ENCODE data around the gene NIBAN1. TPM values are rescaled to one million over a fixed set of nuclear protein-coding genes. Genes with fewer than 3 reads are reported as not detected.
A peak's percentile ranks its signal among the peaks of the same experiment; 100 is the strongest.

The NIBAN1 gene
- total RNA-seq, 1 donor from 2014 or later: 74.6 TPM

DNA sequence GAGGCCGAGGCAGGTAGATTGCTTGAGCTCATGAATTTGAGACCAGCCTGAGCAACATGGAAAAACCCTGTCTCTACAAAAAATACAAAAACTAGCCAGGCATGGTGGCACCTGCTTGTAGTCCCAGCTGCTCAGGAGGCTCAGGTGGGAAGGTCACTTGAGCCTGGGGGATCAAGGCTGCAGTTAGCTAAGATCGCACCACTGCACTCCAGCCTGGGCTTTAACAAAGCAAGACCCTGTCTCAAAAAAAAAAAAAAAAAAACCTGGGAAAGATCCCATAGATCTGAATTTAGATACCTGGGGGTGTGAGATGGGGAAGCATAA is 32.9 kb downstream of the NIBAN1 start:
- intact Hi-C loops (cut with DNase I): no loop called here
- H3K9me3 ChIP-seq: no peaks in the 10 kb centered on the region
- peaks cover 11 to 47% of the 10 kb centered on the region in 2 donors for H3K4me1 ChIP-seq
- H3K27me3 ChIP-seq: no peaks in the 10 kb centered on the region
- DNase-seq (ENCODE audit: low spot score in 2 of 2): no peak
- TF ChIP-seq, protein P1, sequence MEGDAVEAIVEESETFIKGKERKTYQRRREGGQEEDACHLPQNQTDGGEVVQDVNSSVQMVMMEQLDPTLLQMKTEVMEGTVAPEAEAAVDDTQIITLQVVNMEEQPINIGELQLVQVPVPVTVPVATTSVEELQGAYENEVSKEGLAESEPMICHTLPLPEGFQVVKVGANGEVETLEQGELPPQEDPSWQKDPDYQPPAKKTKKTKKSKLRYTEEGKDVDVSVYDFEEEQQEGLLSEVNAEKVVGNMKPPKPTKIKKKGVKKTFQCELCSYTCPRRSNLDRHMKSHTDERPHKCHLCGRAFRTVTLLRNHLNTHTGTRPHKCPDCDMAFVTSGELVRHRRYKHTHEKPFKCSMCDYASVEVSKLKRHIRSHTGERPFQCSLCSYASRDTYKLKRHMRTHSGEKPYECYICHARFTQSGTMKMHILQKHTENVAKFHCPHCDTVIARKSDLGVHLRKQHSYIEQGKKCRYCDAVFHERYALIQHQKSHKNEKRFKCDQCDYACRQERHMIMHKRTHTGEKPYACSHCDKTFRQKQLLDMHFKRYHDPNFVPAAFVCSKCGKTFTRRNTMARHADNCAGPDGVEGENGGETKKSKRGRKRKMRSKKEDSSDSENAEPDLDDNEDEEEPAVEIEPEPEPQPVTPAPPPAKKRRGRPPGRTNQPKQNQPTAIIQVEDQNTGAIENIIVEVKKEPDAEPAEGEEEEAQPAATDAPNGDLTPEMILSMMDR (IDR thresholded peaks at IDR 0.05): no peak
- peak overlapping the region; percentile 14 to 39 for H3K27ac ChIP-seq
- H3K36me3 ChIP-seq: no peaks in the 10 kb centered on the region
- H3K4me3 ChIP-seq: no peak overlapping the region

DNA sequence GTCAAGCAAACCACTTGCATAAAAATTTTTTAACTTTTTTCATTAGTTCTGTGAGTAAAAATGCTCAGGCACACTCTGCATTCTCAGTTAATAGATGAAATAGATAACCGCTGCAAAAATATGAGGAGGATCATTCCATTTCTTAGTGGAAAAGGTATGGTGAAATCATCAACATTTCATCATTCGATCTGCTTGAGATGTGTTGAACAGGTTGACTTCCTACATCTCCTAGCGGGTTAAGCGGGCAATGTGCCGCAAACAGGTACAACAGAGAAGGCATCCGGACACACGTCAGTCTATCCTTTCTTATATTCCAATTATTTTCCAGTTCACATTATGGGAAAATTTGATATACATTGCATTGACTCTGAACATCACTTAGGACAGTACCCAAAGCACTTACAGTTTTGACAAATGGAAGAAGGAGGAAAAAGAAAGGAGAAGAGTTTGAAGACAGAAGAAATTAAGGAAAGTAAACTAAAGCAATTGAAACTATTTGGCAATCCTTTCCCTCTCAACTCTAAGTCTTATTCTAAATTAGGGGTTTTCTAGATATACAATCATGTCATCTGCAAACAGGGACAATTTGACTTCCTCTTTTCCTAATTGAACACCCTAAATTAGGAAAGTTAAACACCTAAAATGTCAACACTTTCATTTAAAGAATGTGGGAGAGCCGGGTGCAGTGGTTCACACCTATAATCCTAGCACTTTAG is 33.5 kb downstream of the NIBAN1 start:
- H3K27ac ChIP-seq: peak overlapping the region in 1 of 2 donors; percentile 14
- no peaks in the 10 kb centered on the region for H3K27me3 ChIP-seq
- no peak for DNase-seq (ENCODE audit: low spot score in 2 of 2)
- H3K9me3 ChIP-seq: no peaks in the 10 kb centered on the region
- TF ChIP-seq, protein P1 (IDR thresholded peaks at IDR 0.05): no peak
- no peaks in the 10 kb centered on the region for H3K36me3 ChIP-seq
- H3K4me3 ChIP-seq: no peak overlapping the region
- peaks cover 14 to 46% of the 10 kb centered on the region in 2 donors for H3K4me1 ChIP-seq
- intact Hi-C loops (cut with DNase I): no loop called here

DNA sequence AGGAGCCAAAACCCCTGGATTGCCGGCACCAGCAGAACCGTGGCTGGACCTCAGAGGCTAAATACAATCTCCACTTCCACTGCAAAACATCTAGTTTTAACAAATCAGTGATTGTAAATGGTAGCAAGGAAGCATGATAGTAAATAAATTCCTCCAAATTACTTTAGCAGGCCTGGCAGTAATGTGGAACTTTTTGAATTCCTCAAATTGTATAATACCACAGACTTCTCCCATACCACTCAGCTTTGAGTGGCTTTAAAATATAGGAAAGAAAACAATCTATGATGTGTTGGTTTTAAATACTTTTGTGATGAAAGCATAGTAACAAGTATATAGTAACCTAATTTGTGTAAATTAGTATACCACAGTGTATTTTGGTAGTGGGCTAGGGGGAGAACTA is 34.1 kb downstream of the NIBAN1 start:
- intact Hi-C loops (cut with DNase I): no loop called here
- peaks cover 14 to 40% of the 10 kb centered on the region in 2 donors for H3K4me1 ChIP-seq
- no peak for DNase-seq (ENCODE audit: low spot score in 2 of 2)
- peak overlapping the region; percentile 57 to 60 for H3K27ac ChIP-seq
- H3K27me3 ChIP-seq: no peaks in the 10 kb centered on the region
- no peak overlapping the region for H3K4me3 ChIP-seq
- no peaks in the 10 kb centered on the region for H3K36me3 ChIP-seq
- TF ChIP-seq, protein P1 (IDR thresholded peaks at IDR 0.05): no peak
- H3K9me3 ChIP-seq: no peaks in the 10 kb centered on the region

DNA sequence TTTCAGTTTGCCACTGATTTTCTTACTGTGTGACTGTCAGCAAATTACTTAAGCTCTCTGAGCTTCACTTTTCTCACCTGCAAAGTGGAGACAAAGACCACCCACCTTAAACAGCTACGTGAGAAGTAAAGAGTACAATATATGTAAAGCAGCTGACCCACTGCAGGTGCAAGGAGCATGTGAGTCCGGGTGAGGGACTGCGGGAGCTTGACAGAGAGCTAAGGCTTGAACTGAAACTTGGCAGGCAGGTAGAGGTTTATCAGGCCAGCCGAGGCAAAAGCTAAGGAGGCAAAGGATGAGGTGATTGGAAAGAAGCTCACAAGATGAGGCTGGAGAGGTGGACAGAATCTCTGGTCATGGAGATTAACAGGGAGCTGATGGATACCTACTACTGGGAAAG is 36.6 kb downstream of the NIBAN1 start:
- Histone ChIP-seq H3K9me3 (no peaks in the 10 kb centered on the region), H3K36me3 (no peaks in the 10 kb centered on the region), H3K4me1 (peaks cover 14 to 25% of the 10 kb centered on the region in 2 donors), H3K4me3 (no peak overlapping the region), H3K27me3 (no peaks in the 10 kb centered on the region), H3K27ac (no peak overlapping the region)
- intact Hi-C loops (cut with DNase I): no loop called here
- no peak for DNase-seq (ENCODE audit: low spot score in 2 of 2)
- TF ChIP-seq, protein P1 (IDR thresholded peaks at IDR 0.05): no peak

DNA sequence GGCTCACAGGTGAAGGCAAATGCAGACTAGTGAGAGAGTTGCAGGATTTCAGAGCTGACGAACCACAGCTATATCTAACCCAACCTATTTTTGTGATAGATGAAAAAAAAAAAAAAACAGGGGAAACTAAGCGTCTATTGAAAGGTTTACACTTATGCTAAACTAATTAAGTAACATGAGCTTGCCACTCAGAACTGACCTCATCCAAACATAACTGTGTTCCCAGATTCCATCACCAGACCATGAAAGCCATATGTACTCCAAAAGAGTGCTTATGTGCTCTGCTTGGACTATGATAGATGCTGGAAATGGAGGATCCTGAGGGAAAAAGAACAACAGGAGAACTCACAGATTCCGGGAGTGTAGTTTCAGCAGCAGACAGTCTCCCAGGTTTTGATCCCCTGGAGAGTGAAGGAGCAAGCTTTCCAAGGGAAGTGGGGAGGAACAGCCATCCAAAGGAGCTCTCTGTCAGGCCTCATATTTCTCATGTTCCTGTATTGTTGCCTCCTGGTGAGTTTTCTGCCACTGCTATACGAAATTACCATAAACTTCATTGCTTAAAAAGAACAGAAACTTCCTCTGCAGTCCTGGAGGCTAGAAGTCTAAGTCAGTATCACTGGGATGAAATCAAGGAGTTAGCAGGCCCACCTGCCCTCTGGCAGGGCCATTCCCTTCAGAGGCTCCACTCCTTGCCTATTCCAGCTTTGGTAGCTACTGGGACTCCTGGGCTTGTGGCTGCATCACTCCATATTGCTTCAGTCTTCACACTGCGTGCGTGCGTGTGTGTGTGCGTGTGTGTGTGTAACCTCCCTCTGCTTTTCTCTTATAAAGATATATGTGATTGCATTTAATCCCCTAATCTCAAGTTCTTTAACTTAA is 38.1 kb downstream of the NIBAN1 start:
- Histone ChIP-seq H3K9me3 (no peaks in the 10 kb centered on the region), H3K4me3 (no peak overlapping the region), H3K4me1 (peaks cover 14 to 31% of the 10 kb centered on the region in 2 donors), H3K36me3 (no peaks in the 10 kb centered on the region), H3K27me3 (no peaks in the 10 kb centered on the region), H3K27ac (peak overlapping the region in 1 of 2 donors; percentile 16)
- TF ChIP-seq, protein P1 (IDR thresholded peaks at IDR 0.05): no peak
- intact Hi-C loops (cut with DNase I): no loop called here
- no peak for DNase-seq (ENCODE audit: low spot score in 2 of 2)

Data from ascending aorta (tissue), 2 donors.